ENCODE results near the gene USP34.
"Not testable (repeated sequence)": the region's sequence is repeated elsewhere in the genome, so short reads cannot be mapped to it uniquely, and the experiment has no call there.

Gene USP34, protein sequence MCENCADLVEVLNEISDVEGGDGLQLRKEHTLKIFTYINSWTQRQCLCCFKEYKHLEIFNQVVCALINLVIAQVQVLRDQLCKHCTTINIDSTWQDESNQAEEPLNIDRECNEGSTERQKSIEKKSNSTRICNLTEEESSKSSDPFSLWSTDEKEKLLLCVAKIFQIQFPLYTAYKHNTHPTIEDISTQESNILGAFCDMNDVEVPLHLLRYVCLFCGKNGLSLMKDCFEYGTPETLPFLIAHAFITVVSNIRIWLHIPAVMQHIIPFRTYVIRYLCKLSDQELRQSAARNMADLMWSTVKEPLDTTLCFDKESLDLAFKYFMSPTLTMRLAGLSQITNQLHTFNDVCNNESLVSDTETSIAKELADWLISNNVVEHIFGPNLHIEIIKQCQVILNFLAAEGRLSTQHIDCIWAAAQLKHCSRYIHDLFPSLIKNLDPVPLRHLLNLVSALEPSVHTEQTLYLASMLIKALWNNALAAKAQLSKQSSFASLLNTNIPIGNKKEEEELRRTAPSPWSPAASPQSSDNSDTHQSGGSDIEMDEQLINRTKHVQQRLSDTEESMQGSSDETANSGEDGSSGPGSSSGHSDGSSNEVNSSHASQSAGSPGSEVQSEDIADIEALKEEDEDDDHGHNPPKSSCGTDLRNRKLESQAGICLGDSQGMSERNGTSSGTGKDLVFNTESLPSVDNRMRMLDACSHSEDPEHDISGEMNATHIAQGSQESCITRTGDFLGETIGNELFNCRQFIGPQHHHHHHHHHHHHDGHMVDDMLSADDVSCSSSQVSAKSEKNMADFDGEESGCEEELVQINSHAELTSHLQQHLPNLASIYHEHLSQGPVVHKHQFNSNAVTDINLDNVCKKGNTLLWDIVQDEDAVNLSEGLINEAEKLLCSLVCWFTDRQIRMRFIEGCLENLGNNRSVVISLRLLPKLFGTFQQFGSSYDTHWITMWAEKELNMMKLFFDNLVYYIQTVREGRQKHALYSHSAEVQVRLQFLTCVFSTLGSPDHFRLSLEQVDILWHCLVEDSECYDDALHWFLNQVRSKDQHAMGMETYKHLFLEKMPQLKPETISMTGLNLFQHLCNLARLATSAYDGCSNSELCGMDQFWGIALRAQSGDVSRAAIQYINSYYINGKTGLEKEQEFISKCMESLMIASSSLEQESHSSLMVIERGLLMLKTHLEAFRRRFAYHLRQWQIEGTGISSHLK (N-terminal part only)

DNA sequence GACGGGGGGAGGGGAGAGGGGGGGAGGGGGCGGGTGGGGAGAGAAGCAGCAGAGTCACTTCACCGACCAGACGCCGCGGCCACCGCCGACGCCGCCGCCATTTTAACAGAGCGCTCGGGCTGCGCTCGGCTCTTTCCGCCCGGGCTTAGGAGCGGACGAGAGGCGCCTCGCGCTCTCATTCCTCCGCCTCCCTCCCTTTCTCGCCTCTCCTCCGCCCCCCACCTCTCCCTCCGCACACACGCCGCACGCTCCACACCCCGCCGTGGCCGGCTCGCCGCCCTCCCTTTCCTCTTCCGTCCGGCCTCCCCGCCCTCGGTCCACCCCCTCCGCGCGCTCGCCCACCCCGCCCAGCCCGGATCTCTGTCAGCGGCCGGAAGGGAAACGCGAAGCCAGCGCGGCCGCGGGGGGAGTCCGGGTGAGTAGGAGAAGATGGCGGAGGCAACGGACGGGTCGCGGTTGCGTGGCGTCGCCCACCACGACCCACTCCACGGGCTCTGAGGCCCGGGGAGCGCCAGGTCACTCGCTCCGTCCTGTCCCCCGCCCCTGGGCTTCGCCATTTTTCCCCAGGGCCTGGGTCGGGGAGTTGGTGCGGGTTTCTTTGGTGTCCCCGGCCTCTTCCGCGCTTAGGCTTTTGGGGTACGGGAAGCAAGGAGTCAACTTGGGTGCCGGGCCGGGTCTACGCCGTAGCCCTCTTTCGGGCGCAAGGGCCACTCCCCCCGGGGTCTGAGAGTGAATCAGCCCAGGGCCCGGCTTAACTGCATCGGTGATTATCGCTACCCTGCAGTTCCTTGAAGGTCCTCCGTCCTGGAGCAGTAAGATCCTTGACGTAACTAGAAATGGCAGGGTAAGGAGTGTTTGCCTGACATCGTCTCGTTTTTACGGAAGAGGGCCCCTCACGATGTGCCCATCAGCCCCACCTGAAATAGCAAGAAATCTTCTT lies at the start of gene USP34:
TSS of gene USP34 (minus strand) at position 123 of the 940 bp plus-strand sequence. CDS start 395 bp downstream, outside the sequence.
- peak; percentile 97 for DNase-seq

DNA sequence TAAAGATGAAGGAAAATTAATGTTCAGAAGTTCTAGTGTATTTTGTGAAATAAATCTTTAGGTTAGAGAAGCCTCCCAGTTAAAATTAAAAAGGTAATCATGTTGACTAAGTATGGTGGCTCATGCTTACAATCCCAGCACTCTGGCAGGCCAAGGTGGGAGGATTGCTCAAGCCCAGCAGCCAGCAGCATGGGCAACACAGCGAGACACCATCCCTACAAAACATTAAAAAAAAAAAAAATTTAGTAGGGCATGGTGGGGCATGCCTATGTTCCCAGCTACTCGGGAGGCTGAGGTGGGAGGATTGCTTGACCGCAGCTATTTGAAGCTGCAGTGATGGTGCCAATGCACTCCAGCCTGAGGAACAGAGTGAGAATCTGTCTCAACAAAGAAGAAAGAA lies 49.4 kb upstream of the USP34 start:
- no peak for DNase-seq

DNA sequence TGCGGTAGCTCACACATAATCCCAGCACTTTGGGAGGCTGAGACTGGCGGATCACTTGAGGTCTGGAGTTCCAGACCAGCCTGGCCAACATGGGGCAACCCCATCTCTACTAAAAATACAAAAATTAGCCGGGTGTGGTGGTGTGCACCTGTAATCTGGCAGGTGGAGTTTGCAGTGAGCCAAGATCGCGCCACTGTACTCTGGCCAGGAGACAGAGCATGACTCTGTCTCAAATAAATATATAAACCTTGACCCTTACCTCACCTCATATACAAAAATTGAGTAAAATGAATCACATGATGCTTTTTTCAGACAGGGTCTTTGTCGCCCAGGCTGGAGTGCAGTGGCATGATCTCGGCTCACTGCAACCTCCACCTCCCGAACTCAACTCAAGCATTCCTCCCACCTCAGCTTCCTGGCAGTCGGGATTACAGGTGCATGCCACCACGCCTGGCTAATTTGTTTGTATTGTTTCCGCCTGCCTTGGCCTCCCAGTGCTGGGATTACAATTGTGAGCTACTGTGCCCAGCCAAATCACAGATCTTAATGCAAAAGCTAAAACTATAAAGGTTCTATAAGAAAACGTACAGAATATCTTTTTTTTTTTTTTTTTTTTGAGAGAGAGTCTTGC lies 42.0 kb upstream of the USP34 start:
- no peak for DNase-seq

DNA sequence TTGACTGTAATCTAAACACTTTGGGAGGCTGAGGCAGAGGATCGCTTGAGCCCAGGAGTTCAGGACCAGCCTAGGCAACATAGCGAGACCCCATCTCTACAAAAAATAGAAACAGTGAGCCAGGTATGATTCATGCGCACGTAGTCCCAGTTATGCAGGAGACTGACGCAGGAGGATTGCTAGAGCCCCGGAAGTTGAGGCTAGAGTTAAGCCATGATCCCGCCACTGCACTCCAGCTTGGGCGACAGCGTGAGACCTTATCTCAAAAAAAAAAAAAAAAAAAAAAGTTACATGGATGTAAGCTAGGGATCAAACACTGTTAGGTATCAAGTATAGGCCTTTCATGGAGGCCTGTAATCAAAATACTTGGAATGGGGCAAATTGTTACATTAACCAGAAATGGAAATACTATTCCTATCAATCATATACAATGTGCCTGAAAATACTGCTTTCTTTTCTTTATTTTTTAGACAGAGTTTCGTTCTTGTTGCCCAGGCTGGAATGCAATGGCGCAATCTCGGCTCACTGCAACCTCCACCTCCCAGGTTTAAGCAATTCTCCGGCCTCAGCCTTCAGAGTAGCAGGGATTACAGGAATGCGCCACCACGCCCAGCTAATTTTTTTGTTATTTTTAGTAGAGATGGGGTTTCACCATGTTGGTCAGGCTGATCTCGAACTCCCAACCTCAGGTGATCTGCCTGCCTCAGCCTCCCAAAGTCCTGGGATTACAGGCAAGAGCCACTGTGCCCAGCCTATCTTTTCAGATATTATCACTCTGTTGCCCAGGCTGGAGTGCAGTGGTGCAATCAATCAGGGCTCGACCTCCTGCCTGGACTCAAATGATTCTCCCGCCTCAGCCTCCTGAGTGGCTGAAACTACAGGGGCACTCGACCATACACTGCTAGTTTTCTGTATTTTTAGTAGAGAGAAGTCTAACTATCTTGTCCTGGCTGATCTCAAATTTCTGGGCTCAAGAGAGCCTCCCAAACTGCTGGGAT lies 40.1 kb upstream of the USP34 start:
- no peak for DNase-seq

DNA sequence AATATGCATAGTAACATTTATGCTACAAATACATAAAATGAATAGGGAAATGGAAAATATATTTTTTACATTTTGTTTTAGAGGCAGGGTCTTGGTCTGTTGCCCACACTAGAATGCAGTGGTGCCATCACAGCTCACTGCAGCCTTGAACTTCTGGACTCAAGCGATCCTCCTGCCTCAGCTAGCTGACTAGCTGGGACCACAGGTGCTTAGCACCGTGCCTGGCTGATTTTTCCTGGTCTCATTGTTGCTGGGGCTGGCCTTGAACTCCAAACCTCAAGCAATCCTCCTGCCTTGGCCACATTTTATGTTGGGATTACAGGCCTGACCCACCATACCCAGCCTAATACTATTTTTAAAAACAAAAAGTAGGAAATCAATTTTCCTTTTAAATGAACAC lies 34.1 kb upstream of the USP34 start:
- DNase-seq = no peak

DNA sequence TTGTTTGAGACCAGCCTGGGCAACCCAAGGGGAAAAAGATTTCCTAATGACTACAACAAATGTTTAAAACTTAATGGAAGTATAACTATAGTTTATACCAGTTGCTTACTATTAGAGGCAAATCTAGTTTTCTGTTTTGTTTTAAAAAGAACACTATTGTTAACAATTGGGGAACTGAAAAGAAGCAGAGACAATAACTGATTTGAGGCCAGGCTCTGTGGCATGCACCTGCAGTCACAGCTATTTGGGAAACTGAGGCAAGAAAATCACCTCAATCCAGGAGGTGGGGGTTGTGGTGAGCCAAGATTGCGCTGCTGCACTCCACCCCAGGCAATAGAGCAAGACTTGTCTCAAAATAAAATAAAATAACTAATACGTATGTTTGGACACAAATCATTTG lies 28.2 kb upstream of the USP34 start:
- no peak for DNase-seq

DNA sequence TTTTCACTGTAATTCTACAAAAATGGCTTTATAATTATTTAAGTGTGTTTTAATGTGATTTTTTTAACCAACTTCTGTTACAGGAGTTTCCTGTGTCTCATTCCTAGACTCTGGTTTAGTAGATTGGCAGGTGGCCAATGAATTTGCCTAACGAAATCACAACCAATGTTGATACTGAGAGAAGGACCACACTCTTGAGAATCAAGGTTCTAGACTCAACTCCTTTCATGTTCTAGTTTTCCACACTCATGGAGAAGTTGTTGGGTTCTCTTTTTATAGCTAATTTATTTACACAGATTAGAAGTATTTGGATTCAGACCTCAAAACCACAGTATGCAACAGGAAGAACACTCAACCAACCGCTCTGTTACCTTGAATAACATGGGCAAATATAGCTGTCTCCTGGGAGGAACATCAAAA lies 22.6 kb upstream of the USP34 start:
- peak; percentile 48 for DNase-seq

DNA sequence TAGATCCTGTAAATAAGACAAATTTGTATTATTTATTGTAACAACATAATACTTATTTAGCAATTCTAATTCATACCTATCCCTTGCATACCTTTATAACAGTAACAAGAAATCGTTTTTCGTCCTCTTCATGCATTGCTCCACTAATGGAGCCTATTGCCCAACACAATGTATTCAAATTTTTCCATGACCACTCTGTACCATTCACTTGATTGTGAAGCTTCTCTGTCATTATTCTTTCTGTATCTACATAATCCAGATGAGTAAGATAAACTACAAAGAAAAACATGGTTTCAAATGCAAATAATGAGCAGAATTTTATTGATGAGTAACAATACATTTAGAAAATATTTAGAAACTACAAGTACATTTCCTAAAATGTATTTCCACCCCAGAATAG lies 21.6 kb upstream of the USP34 start:
- no peak for DNase-seq

DNA sequence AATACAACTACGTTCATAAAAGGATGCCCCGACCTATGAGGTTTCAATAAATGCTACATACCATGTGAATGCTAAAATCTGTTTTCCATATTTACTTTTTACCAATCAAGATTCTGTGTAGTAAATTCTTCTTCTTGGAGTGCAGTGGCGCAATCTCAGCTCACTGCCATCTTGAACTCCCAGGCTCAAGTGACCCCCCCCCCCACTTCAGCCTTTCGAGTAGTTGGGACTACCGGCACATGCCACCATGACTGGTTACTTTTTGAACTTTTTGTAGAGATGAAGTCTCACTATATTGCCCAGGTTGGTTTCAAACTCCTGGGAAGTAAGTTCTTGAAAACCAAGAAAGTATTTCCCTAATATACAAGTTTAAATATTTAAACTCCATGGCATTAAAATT lies 14.4 kb upstream of the USP34 start:
- no peak for DNase-seq

DNA sequence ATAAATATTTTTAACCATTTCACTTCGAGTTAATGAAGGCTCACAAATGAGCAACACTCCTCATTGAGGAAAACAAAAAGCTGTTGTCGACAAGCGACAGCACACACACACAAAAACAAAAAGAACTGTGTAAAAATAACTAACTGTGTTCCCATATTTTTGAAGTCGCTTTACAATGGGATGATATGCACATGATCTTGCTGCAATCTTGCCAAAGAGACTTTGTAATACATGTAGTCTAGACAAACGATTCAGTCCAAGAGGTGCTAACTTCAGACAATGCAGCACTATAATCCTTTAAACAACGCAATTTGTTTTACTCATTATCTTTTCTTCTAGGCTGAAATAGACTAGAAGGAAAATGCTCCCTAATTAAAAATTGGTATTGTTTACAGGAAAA lies 7.2 kb upstream of the USP34 start:
- DNase-seq = no peak

DNA sequence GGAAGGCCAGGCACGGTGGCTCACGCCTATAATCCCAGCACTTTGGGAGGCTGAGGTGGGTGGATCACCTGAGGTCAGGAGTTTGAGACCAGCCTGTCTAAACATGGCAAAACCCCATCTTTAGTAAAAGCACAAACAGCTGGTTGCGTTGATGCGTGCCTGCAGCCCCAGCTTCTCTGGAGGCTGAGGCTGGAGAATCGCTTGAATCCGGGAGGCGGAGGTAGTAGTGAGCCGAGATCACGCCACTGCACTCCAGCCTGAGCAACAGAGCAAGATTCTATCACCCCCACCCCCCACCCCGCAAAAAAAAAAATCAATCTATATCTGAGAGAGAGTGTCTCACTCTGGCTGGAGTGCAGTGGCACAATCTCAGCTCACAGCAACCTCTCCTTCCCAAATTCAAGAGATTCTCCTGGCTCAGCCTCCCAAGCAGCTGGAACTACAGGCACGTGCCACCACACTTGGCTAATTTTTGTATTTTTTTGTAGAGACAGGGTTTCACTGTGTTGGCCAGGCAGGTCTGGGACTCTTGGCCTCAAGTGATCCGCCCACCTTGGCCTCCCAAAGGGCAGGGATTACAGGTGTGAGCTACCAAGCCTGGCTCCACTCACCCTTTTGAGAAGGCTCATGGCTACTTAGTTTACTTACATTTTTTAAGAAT lies 6.2 kb upstream of the USP34 start:
- DNase-seq = not testable (repeated sequence)

DNA sequence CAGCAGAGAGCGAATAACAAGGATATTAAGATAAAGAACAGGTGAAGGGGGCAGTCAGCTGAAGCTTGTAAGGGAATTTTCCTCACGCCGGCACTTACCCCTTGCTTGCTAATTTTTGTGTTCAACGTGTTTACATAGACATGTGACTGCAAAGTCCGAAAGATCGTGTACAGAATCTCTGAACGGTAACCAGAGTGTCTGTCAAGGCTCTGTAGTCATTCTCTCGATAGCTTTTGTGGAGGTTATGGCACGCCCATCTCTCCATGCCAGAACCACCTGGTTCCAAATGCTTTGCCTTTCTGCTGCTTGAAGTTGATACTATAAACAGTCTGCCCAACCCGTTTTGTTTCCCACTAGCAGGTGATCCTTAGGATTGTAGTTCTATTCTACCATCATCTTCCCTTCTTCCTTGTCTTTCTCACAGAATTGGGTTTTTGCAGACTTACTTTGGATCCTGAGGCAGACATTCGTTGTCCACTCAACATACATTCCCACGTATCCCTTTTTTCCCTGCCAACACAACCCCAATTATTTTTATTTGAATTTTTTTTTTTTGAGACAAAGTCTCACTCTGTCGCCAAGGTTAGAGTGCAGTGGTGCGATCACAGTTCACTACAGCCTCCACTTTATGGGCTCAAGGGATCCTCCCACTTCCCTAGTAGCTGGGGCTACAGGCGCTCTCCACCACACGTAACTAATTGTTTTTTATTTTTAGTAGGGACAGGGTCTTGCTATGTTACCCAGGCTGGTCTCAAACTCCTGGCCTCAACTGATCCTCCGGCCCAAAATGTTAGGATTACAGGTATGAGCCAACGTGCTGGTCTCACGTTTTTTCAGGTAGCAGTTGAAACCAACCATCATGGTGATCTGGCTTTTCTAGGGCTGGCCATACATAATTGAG lies 1.3 kb upstream of the USP34 start:
- peak; percentile 11 for DNase-seq

DNA sequence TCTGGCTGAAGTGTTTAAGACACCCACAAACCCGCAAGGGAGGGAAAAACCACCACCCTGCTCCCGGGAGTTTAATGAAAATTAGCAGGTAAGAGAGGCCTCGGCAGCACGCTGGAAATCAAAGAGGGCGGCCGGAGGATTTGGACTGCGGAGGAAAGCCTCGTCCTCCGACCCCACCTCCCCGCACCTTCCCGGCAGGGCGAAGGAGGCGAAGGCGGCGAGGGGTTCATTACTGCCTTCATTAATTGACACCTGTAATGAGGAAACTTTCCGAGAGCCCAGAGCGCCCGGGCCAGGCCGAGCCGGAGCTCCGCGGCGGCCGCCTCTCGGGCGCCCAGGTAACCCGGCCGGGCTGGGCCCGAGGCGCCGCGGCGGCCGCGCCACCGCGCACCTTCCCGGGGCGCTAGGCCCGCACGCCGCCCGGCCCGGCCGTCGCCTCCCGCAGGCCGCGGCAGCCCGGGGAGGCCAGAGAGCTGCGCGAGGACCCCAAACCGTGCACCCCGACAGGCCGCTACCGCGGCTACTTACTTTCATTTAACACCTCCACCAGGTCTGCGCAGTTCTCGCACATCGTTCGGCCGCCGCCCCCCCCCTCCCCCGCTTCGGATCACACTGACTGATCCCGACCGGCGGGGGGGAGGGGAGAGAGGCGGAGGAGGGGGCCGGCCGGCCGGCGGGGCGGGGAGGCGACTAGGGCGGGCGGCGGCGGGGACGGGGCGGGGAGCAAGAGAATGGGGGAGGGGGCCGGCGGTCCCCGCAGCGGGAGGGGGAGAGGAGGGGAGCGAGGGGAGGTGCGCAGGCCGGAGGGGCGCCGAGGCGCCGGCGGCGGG lies 550 bp downstream of the USP34 start:
- peak; percentile 83 for DNase-seq

DNA sequence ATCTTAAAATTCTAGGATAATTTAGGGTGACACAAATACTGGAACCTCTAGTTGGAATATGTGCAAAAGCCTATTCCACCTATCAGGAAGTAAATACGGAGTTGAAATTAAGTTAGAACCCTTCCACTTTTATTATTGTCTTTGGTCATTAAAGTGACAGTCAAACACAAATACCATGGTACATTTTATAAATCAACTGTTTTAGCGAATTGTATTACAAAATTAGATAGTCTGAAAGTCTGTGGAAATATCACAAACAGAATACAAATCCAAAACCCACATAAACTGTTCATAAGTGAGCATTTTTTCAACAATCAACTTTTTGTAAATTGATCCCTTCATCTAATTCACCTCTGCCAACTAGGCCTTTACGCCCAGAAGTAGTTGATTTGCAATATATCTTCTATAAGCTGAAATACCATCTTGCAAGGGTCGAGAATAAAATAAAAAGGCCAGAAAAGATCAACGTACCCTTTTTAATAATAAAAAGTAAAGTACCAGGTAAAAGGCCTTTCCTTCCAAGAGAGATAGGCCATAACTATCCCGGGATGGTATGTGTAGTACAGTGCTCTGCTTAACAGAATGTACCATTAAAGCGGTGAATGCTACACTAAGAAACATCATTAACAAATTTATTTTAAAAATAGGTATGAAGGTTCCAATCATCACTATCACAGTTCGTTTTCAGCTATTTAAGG lies 1.3 kb downstream of the USP34 start:
- no peak for DNase-seq

DNA sequence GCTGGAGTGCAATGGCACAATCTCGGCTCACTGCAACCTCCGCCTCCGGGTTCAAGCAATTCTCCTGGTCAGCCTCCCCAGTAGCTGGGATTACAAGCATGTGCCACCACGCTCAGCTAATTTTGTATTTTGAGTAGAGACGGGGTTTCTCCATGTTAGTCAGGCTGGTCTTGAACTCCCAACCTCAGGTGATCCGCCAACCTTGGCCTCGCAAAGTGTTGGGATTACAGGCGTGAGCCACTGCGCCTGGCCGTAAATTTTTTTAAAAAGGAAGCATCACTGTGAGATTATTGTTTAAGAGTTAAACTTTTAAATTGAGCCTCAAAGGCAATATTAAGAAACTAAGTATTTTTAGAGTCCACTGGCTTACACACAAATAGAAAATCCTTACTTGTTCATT lies 2.7 kb downstream of the USP34 start:
- DNase-seq = not testable (repeated sequence)

DNA sequence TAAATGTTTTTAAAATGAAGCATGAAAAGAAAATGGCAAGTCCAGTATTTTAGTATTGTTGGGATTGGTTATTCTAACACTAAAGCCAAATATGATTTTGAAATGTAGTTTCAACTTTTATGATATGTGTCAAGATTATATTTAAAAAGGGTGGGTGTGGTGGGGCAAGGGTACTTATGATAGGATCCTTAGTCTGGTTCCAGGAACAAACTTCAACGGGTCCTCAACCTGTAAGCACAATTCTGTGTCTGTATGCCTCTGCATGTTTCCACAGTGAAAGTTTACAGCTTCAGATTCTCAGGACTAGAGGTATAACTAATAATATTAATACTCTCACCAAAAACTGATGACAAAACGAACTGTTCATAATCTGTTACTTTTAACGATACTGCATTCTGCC lies 5.8 kb downstream of the USP34 start:
- DNase-seq = no peak

All from fibroblast of skin of right biceps (primary cell).